ENCODE results near the gene TDRD5.

DNA sequence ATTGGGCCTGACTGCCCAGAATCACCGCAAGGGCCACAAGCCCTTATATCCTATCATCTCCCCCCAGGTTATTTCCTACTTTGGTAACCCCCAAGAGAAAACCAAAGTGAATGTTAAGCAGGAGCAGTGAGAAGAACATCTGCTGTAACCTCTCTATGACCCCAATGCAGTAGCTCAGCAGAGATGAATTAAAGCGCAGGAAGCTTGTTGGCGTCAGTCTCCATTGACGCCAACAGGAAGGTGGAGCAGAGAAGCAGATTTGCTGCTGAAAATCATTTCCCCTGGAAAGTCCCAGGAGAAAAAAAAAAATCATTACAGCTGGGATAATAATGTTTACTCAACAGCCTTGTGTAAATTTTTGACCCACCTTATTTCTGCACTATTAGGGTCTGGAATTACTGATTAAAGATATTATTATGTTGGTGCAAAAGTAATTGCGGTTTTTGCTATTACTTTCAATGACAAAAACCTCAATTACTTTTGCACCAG, 118.3 kb downstream of the TDRD5 start:
- TF ChIP-seq CTCF (conservative IDR thresholded peaks at IDR 0.05 in 1 of 2, IDR thresholded peaks at IDR 0.05 in 1 of 2; ENCODE audit: low read depth in 1 of 2, low read length in 2 of 2) = no peak
- TF ChIP-seq EZH2 (IDR thresholded peaks at IDR 0.05; ENCODE audit: low read length, missing control alignments) = no peak

Data from fibroblast of lung (primary cell).